NB4 (cell line): ENCODE data around the gene RSU1.

ENCODE experiments used
- CTCF ChIP-seq: IDR thresholded peaks from one replicate; pipeline ENCODE4 v1.5.1; 2012; ENCODE audit warnings: low read depth, low read length
- MAX ChIP-seq: IDR thresholded peaks from 2 replicates; pipeline ENCODE4 v1.6.1; 2011; ENCODE audit warnings: low read depth, low read length
- POLR2A ChIP-seq: IDR thresholded peaks from 2 replicates; pipeline ENCODE4 v1.6.1; 2011; ENCODE audit warnings: mild to moderate bottlenecking; ENCODE audit not compliant: insufficient read length; ENCODE audit errors: extremely low read depth

GRCh38 chr10:16562891-16563290 is 254.3 kb downstream of the RSU1 start:
- TF ChIP-seq CTCF (no peak), POLR2A (no peak), MAX (no peak)
